ENCODE results near the gene KCNMB1. TPM values are rescaled to one million over a fixed set of nuclear protein-coding genes. Genes with fewer than 3 reads are reported as not detected.

Gene KCNMB1
- polyA plus RNA-seq, 1 donor (not counting 4 experiments of a cell fraction or from before 2014, with no cell fraction given) = not detected

DNA sequence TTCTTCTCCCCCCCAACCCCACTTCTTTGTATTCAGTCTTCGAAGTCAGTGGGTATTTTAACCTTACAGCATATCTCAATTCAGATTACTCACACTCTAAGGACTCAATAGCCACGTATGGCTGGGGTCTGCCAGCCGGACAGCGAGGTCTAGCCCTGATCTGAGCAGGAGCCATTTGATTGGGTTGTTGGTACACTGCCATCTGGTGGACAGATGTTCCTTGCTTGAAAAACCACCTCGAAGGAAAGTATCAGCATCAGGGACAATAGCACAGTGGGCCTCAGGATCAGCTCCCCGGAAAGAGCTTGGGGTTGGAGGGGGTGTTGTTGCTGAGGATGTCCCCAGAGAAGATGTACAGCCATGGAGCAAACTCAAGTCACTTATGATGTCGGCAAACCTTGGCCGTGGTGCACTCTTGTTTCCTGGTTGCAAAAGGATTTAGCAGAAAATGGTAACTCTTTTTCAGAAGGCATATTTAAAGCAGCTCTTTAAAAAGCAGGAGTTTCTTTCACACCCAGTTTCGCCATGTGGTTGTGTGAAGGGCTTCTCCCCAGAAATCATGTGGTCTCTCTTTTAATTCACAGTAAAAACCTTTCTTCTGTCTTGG lies 31.7 kb upstream of the KCNMB1 start:
- peak; percentile 73 for FAIRE-seq
- TF ChIP-seq CTCF (optimal IDR thresholded peaks at IDR 0.05 in 1 of 3, IDR thresholded peaks at IDR 0.05 in 1 of 3, conservative IDR thresholded peaks at IDR 0.05 in 1 of 3; ENCODE audit: extremely low read depth in 1 of 3, insufficient read depth in 2 of 3, low read length in 3 of 3) (peak; percentile 73 to 85 (median 83)), EZH2 (IDR thresholded peaks at IDR 0.05; ENCODE audit: low read length) (no peak)

DNA sequence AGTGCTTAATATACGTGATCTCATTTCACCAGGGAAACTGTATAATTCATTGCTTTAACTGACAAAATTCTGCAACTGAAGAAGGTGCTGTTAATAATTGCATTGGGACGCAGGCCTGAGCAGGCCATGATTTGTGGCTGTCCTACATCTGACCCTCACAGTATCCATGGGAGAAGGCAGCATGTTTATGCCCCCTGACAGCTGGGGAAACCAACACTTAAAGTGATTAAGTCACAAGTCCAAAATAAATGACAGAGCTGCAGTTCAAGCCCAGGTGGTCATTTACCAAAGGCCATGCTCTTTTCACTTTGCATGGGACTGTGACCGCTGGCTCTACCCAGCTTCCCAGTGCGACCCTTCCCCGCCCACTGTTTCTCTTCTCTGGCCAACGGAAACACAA lies 30.5 kb upstream of the KCNMB1 start:
- dilution Hi-C loops (cut with MboI; ENCODE audit: extremely low pct_ligation_motif_present, low sequenced_read_pairs) = no loop called here
- Histone ChIP-seq H3K9me1 (ENCODE audit: control insufficient read depth, extremely low read depth, insufficient read depth, low read length) (no peaks in the 10 kb centered on the region), H3K4me2 (ENCODE audit: control insufficient read depth, extremely low read depth, insufficient read depth, low read depth, low read length) (no peak overlapping the region), H3K9me3 (ENCODE audit: control insufficient read depth, low read depth, low read length) (no peaks in the 10 kb centered on the region), H3K27me3 (ENCODE audit: control insufficient read depth, extremely low read depth, insufficient read depth, low read length) (peaks cover 10% of the 10 kb centered on the region), H3K27ac (ENCODE audit: control insufficient read depth, insufficient read depth, low read length) (no peak overlapping the region), H3K4me3 (ENCODE audit: control insufficient read depth in 2 of 3, extremely low read depth in 1 of 3, insufficient read depth in 2 of 3, low read depth in 1 of 3, low read length in 3 of 3) (no peak overlapping the region), H2AFZ (ENCODE audit: control insufficient read depth, low read length) (no peak overlapping the region), H4K20me1 (ENCODE audit: control insufficient read depth, extremely low read depth, insufficient read depth, low read length) (no peaks in the 10 kb centered on the region), H3K36me3 (ENCODE audit: control insufficient read depth in 2 of 2, extremely low read depth in 1 of 2, insufficient read depth in 2 of 2, low read length in 2 of 2) (no peaks in the 10 kb centered on the region), H3K9ac (ENCODE audit: control insufficient read depth, extremely low read depth, insufficient read depth, low read length) (no peak overlapping the region), H3K79me2 (ENCODE audit: control insufficient read depth, insufficient read depth, low read length) (no peaks in the 10 kb centered on the region), H3K4me1 (ENCODE audit: control insufficient read depth, extremely low read depth, insufficient read depth, low read length) (no peaks in the 10 kb centered on the region)
- FAIRE-seq (no peak), DNase-seq (ENCODE audit: low read depth, low spot score) (no peak)
- TF ChIP-seq EZH2 (IDR thresholded peaks at IDR 0.05; ENCODE audit: low read length) (no peak), CTCF (optimal IDR thresholded peaks at IDR 0.05 in 1 of 3, IDR thresholded peaks at IDR 0.05 in 1 of 3, conservative IDR thresholded peaks at IDR 0.05 in 1 of 3; ENCODE audit: extremely low read depth in 1 of 3, insufficient read depth in 2 of 3, low read length in 3 of 3) (no peak)

More for the DNA sequence above, 31.7 kb upstream of the KCNMB1 start:
- Histone ChIP-seq H2AFZ (ENCODE audit: control insufficient read depth, low read length) (no peak overlapping the region), H3K27ac (ENCODE audit: control insufficient read depth, insufficient read depth, low read length) (no peak overlapping the region), H3K27me3 (ENCODE audit: control insufficient read depth, extremely low read depth, insufficient read depth, low read length) (peaks cover 10% of the 10 kb centered on the region), H3K9ac (ENCODE audit: control insufficient read depth, extremely low read depth, insufficient read depth, low read length) (no peak overlapping the region), H3K9me1 (ENCODE audit: control insufficient read depth, extremely low read depth, insufficient read depth, low read length) (no peaks in the 10 kb centered on the region), H3K9me3 (ENCODE audit: control insufficient read depth, low read depth, low read length) (no peaks in the 10 kb centered on the region), H3K4me1 (ENCODE audit: control insufficient read depth, extremely low read depth, insufficient read depth, low read length) (no peaks in the 10 kb centered on the region), H3K4me3 (ENCODE audit: control insufficient read depth in 2 of 3, extremely low read depth in 1 of 3, insufficient read depth in 2 of 3, low read depth in 1 of 3, low read length in 3 of 3) (no peak overlapping the region), H4K20me1 (ENCODE audit: control insufficient read depth, extremely low read depth, insufficient read depth, low read length) (no peaks in the 10 kb centered on the region), H3K79me2 (ENCODE audit: control insufficient read depth, insufficient read depth, low read length) (no peaks in the 10 kb centered on the region), H3K36me3 (ENCODE audit: control insufficient read depth in 2 of 2, extremely low read depth in 1 of 2, insufficient read depth in 2 of 2, low read length in 2 of 2) (no peaks in the 10 kb centered on the region), H3K4me2 (ENCODE audit: control insufficient read depth, extremely low read depth, insufficient read depth, low read depth, low read length) (no peak overlapping the region)
- dilution Hi-C loops (cut with MboI; ENCODE audit: extremely low pct_ligation_motif_present, low sequenced_read_pairs) = no loop called here
- DNase-seq (ENCODE audit: low read depth, low spot score) = peak; percentile 23
